ENCODE results near the gene RGMB. TPM values are rescaled to one million over a fixed set of nuclear protein-coding genes. Genes with fewer than 3 reads are reported as not detected.

Gene RGMB
- total RNA-seq, 1 donor from 2014 or later: 24.5 TPM

- no peak for DNase-seq (ENCODE audit: low spot score)
- Mint-ChIP-seq H3K4me3 (ENCODE audit: unreplicated experiment) (peak overlapping the region; percentile 99), H3K36me3 (ENCODE audit: low read depth, unreplicated experiment) (peaks cover 10% of the 10 kb centered on the region), H3K9me3 (ENCODE audit: unreplicated experiment) (no peaks in the 10 kb centered on the region), H3K4me1 (ENCODE audit: unreplicated experiment) (peaks cover 36% of the 10 kb centered on the region), H3K27me3 (ENCODE audit: unreplicated experiment) (peaks cover 15% of the 10 kb centered on the region), H3K27ac (ENCODE audit: unreplicated experiment) (peak overlapping the region; percentile 96)
- TF ChIP-seq CTCF (IDR thresholded peaks at IDR 0.05; ENCODE audit: unreplicated experiment): no peak
Measured at GRCh38 chr5:98775246-98776065, 2.0 kb downstream of the RGMB start.

GRCh38 chr5:98776066-98776705 is 2.7 kb downstream of the RGMB start:
- H3K4me3 Mint-ChIP-seq (ENCODE audit: unreplicated experiment): peak overlapping the region; percentile 99
- H3K27me3 Mint-ChIP-seq (ENCODE audit: unreplicated experiment): peaks cover 15% of the 10 kb centered on the region
- no peaks in the 10 kb centered on the region for H3K9me3 Mint-ChIP-seq (ENCODE audit: unreplicated experiment)
- H3K27ac Mint-ChIP-seq (ENCODE audit: unreplicated experiment): no peak overlapping the region
- peaks cover 4% of the 10 kb centered on the region for H3K36me3 Mint-ChIP-seq (ENCODE audit: low read depth, unreplicated experiment)
- H3K4me1 Mint-ChIP-seq (ENCODE audit: unreplicated experiment): peaks cover 31% of the 10 kb centered on the region
- DNase-seq (ENCODE audit: low spot score): no peak
- no peak for TF ChIP-seq CTCF (IDR thresholded peaks at IDR 0.05; ENCODE audit: unreplicated experiment)

GRCh38 chr5:98777295-98777694 is 3.8 kb downstream of the RGMB start:
- Mint-ChIP-seq H3K4me3 (ENCODE audit: unreplicated experiment) (peak overlapping the region; percentile 31), H3K9me3 (ENCODE audit: unreplicated experiment) (no peaks in the 10 kb centered on the region), H3K27ac (ENCODE audit: unreplicated experiment) (no peak overlapping the region), H3K27me3 (ENCODE audit: unreplicated experiment) (peaks cover 12% of the 10 kb centered on the region), H3K36me3 (ENCODE audit: low read depth, unreplicated experiment) (peaks cover 3% of the 10 kb centered on the region), H3K4me1 (ENCODE audit: unreplicated experiment) (peaks cover 27% of the 10 kb centered on the region)
- DNase-seq (ENCODE audit: low spot score): no peak
- TF ChIP-seq CTCF (IDR thresholded peaks at IDR 0.05; ENCODE audit: unreplicated experiment): no peak

- TF ChIP-seq CTCF (IDR thresholded peaks at IDR 0.05; ENCODE audit: unreplicated experiment): no peak
- Mint-ChIP-seq H3K27ac (ENCODE audit: unreplicated experiment) (no peak overlapping the region), H3K4me3 (ENCODE audit: unreplicated experiment) (no peak overlapping the region), H3K36me3 (ENCODE audit: low read depth, unreplicated experiment) (peaks cover 3% of the 10 kb centered on the region), H3K9me3 (ENCODE audit: unreplicated experiment) (no peaks in the 10 kb centered on the region), H3K27me3 (ENCODE audit: unreplicated experiment) (peaks cover 7% of the 10 kb centered on the region), H3K4me1 (ENCODE audit: unreplicated experiment) (peaks cover 28% of the 10 kb centered on the region)
- no peak for DNase-seq (ENCODE audit: low spot score)
Measured at GRCh38 chr5:98779264-98779877, 5.9 kb downstream of the RGMB start.
